Activated naive CD8-positive, alpha-beta T cell treated with anti-CD3 and anti-CD28 coated beads, Interleukin-2, amount 50 U/mL, for 24 hours (primary cell): ENCODE data around the gene CHPF.
A peak's percentile ranks its signal among the peaks of the same experiment; 100 is the strongest.

Experiments used
- ATAC-seq: fragments of 150-1000 bp; cut with Tn5 transposase; one replicate; pipeline ENCODE4 v1.10.0; 2021
- DNase-seq: peaks from one replicate; pipeline ENCODE4 v3.0.0; 2021
- H3K27ac Mint-ChIP-seq: one replicate; pipeline ENCODE4 v1.8.0; 2021; ENCODE audit warnings: mild to moderate bottlenecking, mixed read lengths
- H3K27me3 Mint-ChIP-seq: one replicate; pipeline ENCODE4 v1.8.0; 2021; ENCODE audit warnings: mixed read lengths
- H3K36me3 Mint-ChIP-seq: one replicate; pipeline ENCODE4 v1.8.0; 2021; ENCODE audit warnings: low read depth, mixed read lengths
- H3K4me1 Mint-ChIP-seq: one replicate; pipeline ENCODE4 v1.8.0; 2021; ENCODE audit warnings: mixed read lengths
- H3K4me3 Mint-ChIP-seq: one replicate; pipeline ENCODE4 v1.8.0; 2021; ENCODE audit warnings: mild to moderate bottlenecking, moderate library complexity, mixed read lengths
- H3K9me3 Mint-ChIP-seq: one replicate; pipeline ENCODE4 v1.8.0; 2021; ENCODE audit warnings: mixed read lengths

The CHPF gene

DNA sequence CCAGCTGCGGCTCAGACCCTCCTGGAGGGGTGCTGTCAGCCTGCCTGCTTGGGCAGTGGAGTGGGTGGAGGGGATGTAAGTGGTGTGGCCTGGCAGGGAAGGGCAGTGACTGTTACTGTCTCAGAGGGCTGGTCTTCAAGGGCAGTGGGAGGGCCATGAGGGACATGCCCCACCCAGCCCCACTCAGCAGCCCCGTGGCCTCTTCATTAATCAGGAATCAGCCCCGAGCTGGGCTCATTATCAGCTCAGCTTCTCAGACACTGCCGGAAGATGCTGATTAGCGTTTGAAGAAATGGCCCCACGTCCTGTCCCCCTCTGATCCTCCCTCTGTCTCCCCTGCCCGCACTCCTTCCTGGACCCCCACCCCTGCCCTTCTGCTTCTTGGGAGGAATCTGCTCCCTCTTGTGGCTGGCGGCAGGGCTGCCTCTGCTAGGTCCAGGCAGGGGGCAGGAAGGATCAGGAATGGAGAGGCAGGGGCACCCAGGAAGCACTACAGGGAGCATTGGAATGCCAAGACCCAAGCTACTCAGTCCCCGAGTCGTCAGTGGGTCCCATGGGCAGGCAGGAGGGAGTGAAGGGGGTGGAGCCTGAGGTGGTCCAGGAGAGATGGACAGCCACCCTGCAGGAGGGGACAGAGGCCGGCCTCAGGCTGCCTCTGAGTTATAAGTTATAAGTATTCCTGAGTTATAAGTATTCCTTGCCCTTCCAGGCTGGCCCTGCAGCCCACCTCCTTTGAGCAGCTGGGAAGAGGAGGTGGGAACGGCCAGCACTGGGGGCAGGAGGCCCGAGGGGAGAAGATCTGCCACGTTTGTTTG, 22.3 kb downstream of the CHPF start:
- DNase-seq (no peak), ATAC-seq (no peak)
- no peak overlapping the region for H3K27ac Mint-ChIP-seq
- H3K4me1 Mint-ChIP-seq: peaks cover 10% of the 10 kb centered on the region
- peaks cover 77% of the 10 kb centered on the region for H3K27me3 Mint-ChIP-seq
- H3K9me3 Mint-ChIP-seq: no peaks in the 10 kb centered on the region
- H3K36me3 Mint-ChIP-seq: no peaks in the 10 kb centered on the region
- no peak overlapping the region for H3K4me3 Mint-ChIP-seq

DNA sequence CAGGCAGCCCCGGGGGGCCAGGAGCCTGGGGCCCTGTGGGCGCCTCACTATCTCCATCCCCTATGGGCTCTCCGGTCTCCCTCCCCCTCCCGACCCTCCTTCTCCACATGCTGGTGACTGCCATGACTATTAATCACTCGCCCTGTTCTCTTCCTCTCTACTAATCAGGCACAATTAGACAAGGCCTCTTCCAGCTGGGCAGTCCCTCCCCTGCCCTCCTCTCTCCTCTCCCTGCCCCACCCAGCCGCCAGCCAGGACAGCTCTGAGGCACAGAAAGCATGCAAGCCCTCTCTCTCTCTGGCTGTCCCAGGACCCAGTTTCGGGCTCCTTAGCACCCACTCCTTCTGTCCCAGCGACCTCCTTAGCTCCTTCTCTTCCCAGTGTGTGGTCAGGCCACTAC, 23.5 kb downstream of the CHPF start:
- no peaks in the 10 kb centered on the region for H3K36me3 Mint-ChIP-seq
- DNase-seq: no peak
- H3K4me3 Mint-ChIP-seq: no peak overlapping the region
- no peak for ATAC-seq
- H3K27ac Mint-ChIP-seq: no peak overlapping the region
- H3K9me3 Mint-ChIP-seq: no peaks in the 10 kb centered on the region
- H3K27me3 Mint-ChIP-seq: peaks cover 79% of the 10 kb centered on the region
- peaks cover 10% of the 10 kb centered on the region for H3K4me1 Mint-ChIP-seq

DNA sequence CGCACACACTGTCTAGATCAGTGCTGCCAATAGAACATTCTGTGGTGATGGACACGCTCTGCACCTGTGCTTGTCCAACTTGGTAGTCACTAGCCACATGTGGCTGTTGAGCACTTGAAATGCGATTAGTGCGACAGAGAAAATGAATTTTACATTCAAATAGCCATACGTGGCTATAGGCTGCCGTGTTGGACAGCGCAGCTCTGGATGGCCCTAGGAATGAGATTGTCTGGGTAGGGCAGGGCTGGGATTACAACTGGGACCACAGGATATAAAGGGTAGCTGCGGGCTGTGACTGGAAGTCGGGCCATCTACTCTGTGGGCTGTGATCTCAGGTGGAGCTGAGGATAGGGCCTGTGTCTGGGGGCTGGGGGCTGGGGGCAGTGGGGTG, 24.1 kb downstream of the CHPF start:
- peaks cover 10% of the 10 kb centered on the region for H3K4me1 Mint-ChIP-seq
- H3K36me3 Mint-ChIP-seq: no peaks in the 10 kb centered on the region
- peaks cover 76% of the 10 kb centered on the region for H3K27me3 Mint-ChIP-seq
- ATAC-seq (no peak), DNase-seq (no peak)
- no peak overlapping the region for H3K27ac Mint-ChIP-seq
- no peak overlapping the region for H3K4me3 Mint-ChIP-seq
- H3K9me3 Mint-ChIP-seq: no peaks in the 10 kb centered on the region

DNA sequence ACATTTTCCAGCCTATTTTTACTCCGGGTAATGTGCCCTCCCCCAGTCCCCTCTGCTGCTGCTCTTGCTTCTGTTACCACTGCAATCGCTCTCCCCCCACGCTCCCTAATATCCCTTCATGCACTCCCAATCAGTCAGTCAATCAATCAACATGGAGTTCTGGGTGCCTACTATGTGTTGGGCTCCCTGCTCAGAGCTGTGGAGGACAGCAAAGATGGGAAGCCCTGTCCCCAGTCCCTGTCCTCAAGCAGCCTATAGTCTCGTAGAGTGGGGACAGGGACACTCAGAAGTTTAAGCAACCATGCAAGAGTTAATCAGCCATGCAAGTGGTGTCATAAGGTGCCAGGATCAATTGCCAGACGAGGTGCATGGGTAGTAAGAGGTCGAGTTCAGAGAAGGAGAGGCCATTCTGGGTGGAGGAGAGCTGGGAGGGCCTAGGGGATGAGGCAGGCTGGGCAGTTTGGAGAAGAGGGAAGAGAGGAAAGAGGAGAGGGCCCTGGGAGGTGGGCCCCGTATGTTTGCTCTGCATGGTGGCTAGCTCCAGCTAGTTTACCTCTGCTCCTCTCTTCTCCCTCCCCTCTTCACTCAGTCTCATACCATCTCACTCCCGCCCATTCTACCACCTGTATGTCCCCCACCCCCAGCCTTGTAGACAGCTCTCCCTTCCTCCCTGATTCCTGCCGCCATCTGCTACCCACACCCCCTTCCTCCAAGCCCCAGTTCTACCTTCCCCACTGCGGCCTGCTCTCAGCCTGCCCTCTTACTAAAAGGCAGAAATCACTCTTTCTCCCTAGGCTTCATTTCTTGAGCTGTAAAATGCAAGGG, 25.4 kb downstream of the CHPF start:
- ATAC-seq: no peak
- H3K27me3 Mint-ChIP-seq: peaks cover 73% of the 10 kb centered on the region
- no peak overlapping the region for H3K4me3 Mint-ChIP-seq
- no peaks in the 10 kb centered on the region for H3K36me3 Mint-ChIP-seq
- H3K4me1 Mint-ChIP-seq: peaks cover 12% of the 10 kb centered on the region
- no peak overlapping the region for H3K27ac Mint-ChIP-seq
- H3K9me3 Mint-ChIP-seq: no peaks in the 10 kb centered on the region
- no peak for DNase-seq

DNA sequence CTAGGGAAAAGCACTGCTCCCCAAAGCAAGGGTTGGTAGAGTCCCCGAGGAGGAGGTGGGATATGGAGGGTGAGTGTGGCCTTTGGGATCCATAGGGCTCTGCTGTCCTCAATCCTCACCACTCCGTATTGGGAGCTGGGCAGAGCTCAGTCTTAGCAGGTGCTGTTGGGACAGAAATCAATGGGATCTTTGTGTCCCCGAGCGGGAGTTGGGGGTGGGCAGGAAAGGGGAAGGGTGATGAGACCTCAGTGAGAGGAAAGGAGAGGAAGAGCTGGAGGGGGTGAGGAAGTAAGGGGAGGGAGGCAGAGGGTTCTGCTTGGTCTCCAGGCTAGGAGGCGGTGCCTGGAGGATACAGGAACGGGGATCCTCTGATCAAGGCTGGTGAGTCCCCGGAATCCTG, 26.7 kb downstream of the CHPF start:
- DNase-seq: no peak
- no peak for ATAC-seq
- Mint-ChIP-seq H3K27ac (no peak overlapping the region), H3K4me3 (no peak overlapping the region), H3K27me3 (peaks cover 76% of the 10 kb centered on the region), H3K9me3 (no peaks in the 10 kb centered on the region), H3K4me1 (peaks cover 10% of the 10 kb centered on the region), H3K36me3 (no peaks in the 10 kb centered on the region)

DNA sequence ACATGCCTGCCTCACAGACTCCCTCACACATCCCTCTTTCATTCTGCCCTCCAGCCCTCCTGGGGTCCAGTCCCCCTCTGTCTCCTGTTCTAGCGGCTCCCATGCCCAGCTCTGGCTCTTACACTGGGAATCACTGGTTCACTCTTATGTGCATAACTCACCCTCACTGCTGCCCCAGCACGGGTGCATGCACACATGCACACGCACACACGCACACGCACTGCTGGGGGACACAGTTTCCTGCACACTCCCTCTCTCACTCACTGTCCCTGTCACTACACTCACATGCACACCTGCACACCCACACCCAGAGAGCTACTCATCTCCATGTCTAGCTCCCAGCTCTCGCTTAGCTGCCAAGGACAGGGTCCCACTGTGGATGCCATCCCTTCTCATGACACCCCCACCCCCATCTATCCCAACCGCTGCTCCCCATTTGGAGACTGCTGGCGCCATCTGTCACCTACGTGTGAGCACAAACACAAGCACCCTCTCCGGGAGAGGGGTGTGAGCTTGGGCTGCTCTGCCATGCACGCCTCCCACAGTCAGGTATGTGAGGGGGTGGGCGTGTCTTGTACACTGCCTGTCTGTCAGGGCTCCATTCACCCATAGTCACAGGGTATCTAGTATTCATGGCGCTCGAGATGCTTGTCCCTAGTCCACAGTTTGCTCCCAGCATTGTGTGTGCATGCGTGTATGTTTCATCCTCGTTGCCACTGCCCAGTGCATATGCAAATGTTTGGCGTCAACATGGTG, 27.6 kb downstream of the CHPF start:
- no peak for DNase-seq
- H3K27me3 Mint-ChIP-seq: peaks cover 74% of the 10 kb centered on the region
- H3K4me3 Mint-ChIP-seq: no peak overlapping the region
- no peak overlapping the region for H3K27ac Mint-ChIP-seq
- no peak for ATAC-seq
- H3K9me3 Mint-ChIP-seq: no peaks in the 10 kb centered on the region
- H3K4me1 Mint-ChIP-seq: peaks cover 8% of the 10 kb centered on the region
- no peaks in the 10 kb centered on the region for H3K36me3 Mint-ChIP-seq

DNA sequence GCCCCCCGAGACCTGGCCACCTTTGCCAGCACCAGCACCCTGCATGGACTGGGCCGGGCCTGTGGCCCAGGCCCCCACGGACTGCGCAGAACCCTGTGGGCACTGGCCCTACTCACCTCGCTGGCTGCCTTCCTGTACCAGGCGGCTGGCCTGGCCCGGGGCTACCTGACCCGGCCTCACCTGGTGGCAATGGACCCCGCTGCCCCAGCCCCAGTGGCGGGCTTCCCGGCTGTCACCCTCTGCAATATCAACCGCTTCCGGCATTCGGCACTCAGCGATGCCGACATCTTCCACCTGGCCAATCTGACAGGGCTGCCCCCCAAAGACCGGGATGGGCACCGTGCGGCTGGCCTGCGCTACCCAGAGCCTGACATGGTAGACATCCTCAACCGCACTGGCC, 28.8 kb downstream of the CHPF start:
- H3K4me1 Mint-ChIP-seq: peaks cover 15% of the 10 kb centered on the region
- no peaks in the 10 kb centered on the region for H3K36me3 Mint-ChIP-seq
- H3K9me3 Mint-ChIP-seq: no peaks in the 10 kb centered on the region

DNA sequence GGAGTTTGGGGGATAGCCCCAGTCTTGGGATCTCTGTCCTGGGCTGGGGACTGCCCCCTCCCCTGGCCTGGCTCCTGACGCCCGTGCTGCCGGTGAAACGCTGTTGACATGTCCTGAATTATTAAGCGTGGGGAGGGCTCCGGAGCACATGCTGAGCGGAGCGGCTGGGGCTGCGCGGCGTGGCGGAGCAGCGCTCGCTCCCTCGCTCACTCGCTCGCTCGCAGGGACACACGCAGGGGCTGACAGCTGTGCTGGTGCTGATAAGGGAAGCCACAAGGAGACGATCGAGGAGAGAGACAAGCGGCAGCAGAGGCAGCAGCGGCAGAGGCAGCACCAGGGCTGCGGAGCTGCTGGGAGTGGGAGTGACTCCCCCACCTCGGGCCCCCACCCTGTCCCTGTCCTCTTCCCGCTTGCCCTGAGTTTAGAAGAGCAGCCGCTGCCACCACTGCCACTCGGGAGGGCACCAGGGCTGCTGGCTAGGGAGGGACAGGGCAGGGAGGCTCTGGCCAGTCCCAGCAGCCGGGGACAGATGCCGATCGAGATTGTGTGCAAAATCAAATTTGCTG, 29.3 kb downstream of the CHPF start, which contains the start of gene ASIC4:
TSS of gene ASIC4 (plus strand) at position 287 of the 566 bp plus-strand sequence. CDS start at position 530, 243 bp downstream.
- peak; percentile 16 for ATAC-seq
- no peak for DNase-seq
- no peak within 1 kb of the TSS for H3K4me3 Mint-ChIP-seq

More for the DNA sequence above, 28.8 kb downstream of the CHPF start:
- Mint-ChIP-seq H3K27ac (no peak overlapping the region), H3K27me3 (peaks cover 74% of the 10 kb centered on the region), H3K4me3 (no peak overlapping the region)
- DNase-seq: no peak
- ATAC-seq: no peak

DNA sequence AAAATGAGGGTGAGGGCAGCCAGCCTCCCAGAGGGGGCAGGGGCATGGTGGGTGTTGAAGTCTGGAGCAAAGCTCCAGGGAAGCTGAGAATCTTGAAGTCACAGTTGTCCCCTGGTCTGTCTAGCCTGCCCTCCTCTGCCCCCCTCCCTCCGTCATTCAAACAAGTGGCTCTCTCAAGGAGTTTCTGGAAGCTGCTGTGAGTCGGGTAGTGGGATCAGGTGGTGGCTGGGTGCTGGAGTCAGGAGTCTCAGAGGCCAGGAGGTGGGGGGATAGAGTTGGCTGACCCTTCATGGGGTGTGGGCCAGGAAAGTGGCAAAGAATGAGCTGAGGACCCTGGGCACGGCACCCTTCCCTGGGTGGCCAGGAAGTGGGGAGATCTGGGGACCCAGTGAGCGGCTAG, 29.8 kb downstream of the CHPF start:
- peaks cover 75% of the 10 kb centered on the region for H3K27me3 Mint-ChIP-seq
- DNase-seq (no peak), ATAC-seq (no peak)
- H3K36me3 Mint-ChIP-seq: no peaks in the 10 kb centered on the region
- H3K4me1 Mint-ChIP-seq: peaks cover 19% of the 10 kb centered on the region
- no peak overlapping the region for H3K4me3 Mint-ChIP-seq
- no peaks in the 10 kb centered on the region for H3K9me3 Mint-ChIP-seq
- H3K27ac Mint-ChIP-seq: no peak overlapping the region

More for the DNA sequence above, 29.3 kb downstream of the CHPF start, which contains the start of gene ASIC4:
- Mint-ChIP-seq H3K27me3 (peaks cover 77% of the 10 kb centered on the region), H3K9me3 (no peaks in the 10 kb centered on the region), H3K4me1 (peaks cover 19% of the 10 kb centered on the region), H3K36me3 (no peaks in the 10 kb centered on the region), H3K27ac (no peak within 1 kb of the TSS)

DNA sequence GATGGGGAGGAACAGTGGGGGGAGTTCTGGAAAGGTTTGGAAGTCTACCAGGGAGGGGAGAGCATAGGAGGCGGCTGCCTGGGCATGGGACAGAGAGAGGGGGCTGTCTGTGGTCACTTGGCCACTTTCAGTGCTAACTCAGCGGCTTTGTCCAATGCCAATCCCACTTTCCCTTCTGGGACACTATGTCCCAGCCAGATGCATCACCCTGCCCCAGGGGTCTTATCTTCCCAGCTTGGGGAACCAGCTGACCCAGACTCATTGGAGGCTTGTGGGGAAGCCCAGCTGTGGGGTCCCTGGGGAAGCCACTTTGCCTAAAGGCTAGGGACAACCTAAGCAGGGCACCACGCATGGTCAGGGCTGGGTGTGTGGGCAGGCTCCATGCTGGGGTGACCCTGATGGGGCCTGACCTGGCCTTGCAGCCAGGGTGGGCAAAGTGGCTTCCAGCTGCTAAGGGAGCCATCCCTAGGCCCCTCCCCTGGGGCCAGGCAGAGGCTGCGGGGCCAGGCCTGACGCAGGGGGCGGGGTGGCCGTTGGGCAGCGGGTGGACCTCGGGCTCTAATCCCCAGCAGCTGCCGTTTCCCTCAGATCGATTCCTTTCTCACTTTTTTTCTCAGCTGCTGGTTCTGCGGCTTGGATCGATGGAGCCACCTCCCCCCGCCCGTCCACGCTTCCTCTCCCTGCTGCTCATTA, 30.9 kb downstream of the CHPF start:
- Mint-ChIP-seq H3K9me3 (no peaks in the 10 kb centered on the region), H3K27me3 (peaks cover 68% of the 10 kb centered on the region), H3K27ac (no peak overlapping the region), H3K4me1 (peaks cover 19% of the 10 kb centered on the region), H3K4me3 (no peak overlapping the region), H3K36me3 (no peaks in the 10 kb centered on the region)
- DNase-seq (no peak), ATAC-seq (no peak)

DNA sequence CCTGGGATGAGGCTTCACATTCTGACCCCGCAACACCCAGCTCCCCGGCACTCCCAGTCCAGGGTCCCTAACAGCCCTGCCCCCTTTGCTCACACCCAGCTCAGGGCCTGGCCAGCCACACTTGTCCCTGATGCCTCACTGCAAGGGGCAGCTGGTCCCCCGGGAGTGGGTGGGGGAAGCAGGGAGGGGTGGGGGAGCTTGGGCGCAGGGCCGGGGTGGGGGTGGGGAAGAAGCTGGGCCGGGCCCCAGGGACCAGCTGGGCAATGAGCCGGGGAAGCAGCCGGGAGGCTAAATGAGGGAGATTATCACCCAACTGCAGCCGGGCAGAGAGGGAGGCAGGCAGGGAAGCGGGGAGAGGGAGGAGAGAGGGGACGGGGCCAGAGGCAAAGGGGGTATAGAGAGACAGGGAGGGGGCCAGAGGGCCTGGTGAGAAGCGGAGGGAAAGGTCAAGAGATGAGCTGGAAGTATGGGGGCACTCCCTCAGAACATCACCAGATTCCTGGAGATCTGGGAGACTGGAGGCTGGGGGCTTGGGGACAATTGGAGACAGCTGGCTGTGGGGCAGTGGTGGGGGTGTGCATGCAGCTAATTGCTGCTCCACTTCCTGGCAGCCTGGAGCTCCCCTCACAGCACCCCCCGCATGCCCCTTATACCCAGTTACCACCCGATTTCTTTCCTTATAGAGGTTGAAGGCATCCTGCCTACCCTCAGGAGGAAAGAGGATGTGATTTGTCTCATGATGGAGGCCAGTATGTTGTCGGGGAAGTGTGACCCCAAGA, 31.9 kb downstream of the CHPF start:
- Mint-ChIP-seq H3K4me3 (no peak overlapping the region), H3K27ac (no peak overlapping the region), H3K36me3 (peaks cover 2% of the 10 kb centered on the region), H3K9me3 (no peaks in the 10 kb centered on the region), H3K27me3 (peaks cover 61% of the 10 kb centered on the region), H3K4me1 (peaks cover 19% of the 10 kb centered on the region)
- ATAC-seq (no peak), DNase-seq (no peak)

DNA sequence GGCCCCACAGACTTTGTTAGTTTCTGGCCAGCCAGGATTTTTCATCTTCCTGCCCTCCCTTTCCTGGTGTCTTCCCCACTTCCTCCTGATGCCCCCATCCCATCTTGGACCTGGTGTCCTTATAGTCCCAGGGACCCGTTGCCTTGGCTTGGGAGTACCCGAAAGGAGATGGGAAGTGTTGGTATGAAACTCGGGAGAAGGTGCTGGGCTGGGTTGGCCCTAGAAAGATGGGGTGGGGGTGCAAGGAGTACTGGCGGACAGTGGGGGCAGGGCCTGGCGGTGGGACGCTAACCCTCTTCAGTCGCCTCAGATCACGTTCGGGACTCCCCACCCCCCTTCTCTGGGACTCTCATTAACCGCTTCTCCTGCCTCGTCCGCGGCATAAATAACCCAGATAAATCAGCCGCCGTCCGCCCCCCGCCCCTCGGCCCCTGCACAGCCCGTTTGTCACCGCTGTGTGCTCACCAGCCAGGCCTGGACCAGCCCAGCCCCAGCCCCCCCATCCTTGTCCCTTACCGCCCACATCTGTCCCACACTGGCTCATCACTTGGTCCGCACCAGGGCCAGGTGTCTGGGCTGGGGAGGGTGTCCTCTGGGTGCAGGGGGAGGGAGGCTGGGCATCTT, 33.0 kb downstream of the CHPF start:
- DNase-seq (no peak), ATAC-seq (no peak)
- Mint-ChIP-seq H3K27ac (no peak overlapping the region), H3K4me1 (peaks cover 19% of the 10 kb centered on the region), H3K9me3 (no peaks in the 10 kb centered on the region), H3K4me3 (no peak overlapping the region), H3K27me3 (peaks cover 50% of the 10 kb centered on the region), H3K36me3 (peaks cover 5% of the 10 kb centered on the region)
